Melanocyte of skin (primary cell): ENCODE measurements around the gene REEP3. TPM values are rescaled to one million over a fixed set of nuclear protein-coding genes. Genes with fewer than 3 reads are reported as not detected.

Source experiments
- small RNA-seq, 2 donors: library from RNA; depleted of rRNA; stranded (forward); fragments of <200 nt; gene quantifications; one replicate each; pipeline ENCODE3, GENCODE V24; 2012
- total RNA-seq, 2 donors: library from RNA; depleted of rRNA; stranded (reverse); fragments of >200 nt; gene quantifications; 2 replicates each; pipeline ENCODE4 v1.2.3, GENCODE V29; 2012

The REEP3 gene, protein sequence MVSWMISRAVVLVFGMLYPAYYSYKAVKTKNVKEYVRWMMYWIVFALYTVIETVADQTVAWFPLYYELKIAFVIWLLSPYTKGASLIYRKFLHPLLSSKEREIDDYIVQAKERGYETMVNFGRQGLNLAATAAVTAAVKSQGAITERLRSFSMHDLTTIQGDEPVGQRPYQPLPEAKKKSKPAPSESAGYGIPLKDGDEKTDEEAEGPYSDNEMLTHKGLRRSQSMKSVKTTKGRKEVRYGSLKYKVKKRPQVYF
- 10 to 100 TPM; 36.8 to 56.6 TPM for total RNA-seq

DNA sequence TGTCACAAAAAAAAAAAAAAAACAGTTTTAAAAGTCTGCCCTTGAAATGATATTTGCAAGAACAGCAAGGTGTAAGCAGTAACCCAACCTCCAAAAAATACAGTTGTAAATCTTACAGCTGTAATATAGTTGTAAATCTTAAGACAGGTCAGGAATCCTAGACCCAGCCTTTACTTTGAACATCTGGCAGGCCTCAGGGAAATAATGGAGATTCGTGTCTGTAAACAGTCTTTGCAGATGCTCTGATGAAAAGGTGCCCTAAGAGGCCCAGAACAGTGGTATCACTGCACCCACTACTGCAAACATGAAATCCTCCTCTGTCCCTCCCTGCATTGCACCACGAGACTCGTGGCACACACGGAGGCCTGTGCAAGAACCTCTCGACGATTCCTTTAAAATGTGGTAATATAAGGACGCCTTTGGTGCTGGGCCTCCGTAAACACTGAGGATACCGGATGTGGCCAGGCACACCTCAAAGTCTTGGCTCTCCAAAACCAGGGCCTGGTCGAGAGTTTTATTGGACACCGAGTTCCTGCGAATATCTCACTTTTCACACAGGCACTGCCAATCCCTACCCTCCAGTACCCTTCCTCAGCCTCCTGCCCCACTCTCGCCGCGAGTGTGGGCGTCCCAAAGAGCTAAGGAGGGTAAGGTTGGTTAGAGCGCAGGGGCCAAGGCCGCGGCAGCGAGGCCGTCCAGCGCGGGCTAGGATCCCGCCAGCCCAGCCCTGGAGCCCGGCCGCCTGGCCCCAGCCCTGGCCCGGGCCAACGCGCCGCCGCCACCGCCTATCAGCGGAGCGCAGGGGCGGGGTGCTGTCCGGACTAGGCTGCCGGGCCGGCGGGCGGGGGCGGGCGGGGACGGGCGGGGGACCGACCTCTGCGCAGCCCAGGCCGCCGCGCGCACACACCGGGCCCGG lies at the start of gene REEP3:
Gene REEP3, plus strand, starts transcription at position 902 of the 916 bp plus-strand sequence. CDS start 145 bp downstream, outside the sequence.

Small RNA genes lying within 50 kb of the gene (small RNA-seq; reads per million reads assigned to genes)
- 0 to 0.09 reads per million in 2 donors for gene AC022022.1

Other genes starting within 250 kb of the REEP3 start
- 10 to 100 TPM; 43.7 to 57.6 TPM for gene JMJD1C, start 55.4 kb upstream of the REEP3 start, total RNA-seq